ENCODE measurements around the gene RAB33B. TPM values are rescaled to one million over a fixed set of nuclear protein-coding genes. Genes with fewer than 3 reads are reported as not detected.

Gene RAB33B
- polyA plus RNA-seq, 4 donors = 12.1 to 14.0 (median 13.7) TPM

DNA sequence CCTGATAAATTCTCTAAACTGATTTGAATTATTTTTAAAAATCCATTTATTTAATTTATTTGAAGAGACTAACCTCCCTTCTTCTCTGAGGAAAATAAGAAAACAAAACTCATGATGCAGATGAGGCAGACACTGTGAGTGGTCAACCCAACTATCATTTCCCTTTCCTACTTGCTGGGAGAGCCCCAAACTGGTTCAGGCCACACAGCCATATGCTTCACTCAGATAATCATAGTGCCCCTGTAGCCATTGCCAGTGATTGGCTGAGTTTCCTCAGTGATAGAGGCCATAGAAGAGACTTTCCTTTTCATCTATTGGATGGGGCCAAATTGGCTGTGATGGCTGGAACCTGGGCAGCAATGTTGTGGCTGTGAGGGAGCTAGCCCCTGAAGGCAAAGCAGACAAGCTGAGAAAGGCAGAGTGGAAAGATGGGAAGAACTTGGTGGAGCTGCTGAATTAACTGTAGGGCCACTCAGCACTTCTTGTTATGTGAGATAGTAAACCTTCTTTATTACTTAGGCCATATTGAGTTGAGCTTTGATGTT lies 49.8 kb downstream of the RAB33B start:
- no peak for DNase-seq (ENCODE audit: low read depth in 4 of 4, low spot score in 3 of 4)

DNA sequence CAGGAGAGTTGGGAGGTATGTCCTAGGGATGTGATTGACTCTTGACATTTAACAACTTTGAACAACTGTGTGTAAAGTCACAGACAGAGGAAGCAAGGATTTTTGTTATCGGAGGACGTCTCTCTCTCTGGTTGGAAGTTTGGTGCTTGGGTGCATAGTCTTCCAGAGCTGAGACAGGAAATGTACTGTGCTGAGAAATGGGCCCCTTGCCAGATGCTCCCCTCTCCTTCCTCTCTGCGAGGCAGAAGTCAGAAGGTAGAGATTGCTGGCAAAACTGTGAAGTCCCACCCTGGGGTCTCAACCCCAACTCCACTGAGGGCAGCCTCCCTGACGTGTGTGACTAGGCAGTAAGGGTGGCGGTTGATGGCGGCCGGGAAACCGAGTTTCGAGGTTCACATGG lies 52.9 kb downstream of the RAB33B start:
- no peak for DNase-seq (ENCODE audit: low read depth in 4 of 4, low spot score in 3 of 4)

GRCh38 chr4:139508581-139509237 lies 54.8 kb downstream of the RAB33B start:
- DNase-seq (ENCODE audit: low read depth in 4 of 4, low spot score in 3 of 4) = no peak

DNA sequence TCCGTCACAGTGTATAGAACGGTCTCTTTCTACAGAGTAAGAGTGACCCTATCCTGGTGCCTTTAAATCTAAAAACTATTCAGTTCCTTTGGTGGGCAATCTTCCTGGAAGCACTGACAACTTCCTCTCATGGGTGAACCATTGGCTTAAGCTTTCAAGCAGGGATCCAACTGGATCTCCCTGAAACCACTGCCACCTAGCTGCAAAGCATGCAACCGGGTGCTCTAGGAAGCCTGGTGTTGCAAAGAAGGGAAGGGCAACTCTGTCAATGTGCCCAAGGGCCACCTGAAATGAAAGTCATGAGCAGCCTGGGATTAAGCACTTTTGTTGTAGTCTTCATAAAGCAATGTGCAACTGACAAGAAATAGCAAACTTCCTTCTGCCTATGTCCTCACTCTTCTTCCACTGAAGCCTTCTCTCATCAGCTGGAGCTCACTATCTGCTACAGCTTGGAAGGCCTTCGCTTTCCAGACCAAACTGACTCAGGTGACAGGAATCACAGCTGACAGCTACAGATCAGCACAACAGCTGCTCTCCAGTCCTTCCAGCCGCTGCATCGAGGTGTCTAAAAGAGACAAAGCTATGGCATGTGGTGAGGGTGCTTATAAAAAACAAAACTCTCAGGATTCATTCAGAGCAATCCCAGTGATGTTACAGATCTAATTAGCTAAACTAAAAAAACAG lies 55.9 kb downstream of the RAB33B start:
- no peak for DNase-seq (ENCODE audit: low read depth in 4 of 4, low spot score in 3 of 4)

- DNase-seq (ENCODE audit: low read depth in 4 of 4, low spot score in 3 of 4) = no peak
Observed at GRCh38 chr4:139511320-139511719, 57.4 kb downstream of the RAB33B start.

GRCh38 chr4:139514382-139515059 lies 60.6 kb downstream of the RAB33B start:
- no peak for DNase-seq (ENCODE audit: low read depth in 4 of 4, low spot score in 3 of 4)

DNA sequence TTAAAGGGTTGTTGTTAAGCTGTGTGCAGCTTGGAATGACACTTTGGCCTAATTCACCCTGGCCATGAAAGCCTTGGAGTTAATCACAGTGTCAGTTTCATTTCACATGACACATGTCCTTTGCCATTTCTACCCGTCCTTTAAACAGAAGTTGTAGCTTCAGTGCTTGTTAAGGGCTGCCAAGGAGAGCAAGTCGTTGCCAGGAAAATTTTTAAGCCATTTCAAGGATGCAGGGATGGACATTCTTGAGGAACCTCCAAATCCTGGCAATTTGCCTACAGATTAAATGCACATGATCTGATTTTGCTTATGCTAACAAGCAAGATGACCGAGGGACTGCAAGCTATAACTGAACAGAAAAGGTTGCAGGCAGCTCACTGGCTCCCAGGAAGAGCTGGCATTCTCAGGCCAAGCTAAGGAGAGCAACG lies 61.6 kb downstream of the RAB33B start:
- no peak for DNase-seq (ENCODE audit: low read depth in 4 of 4, low spot score in 3 of 4)

- DNase-seq (ENCODE audit: low read depth in 4 of 4, low spot score in 3 of 4) = no peak
Observed at GRCh38 chr4:139521754-139522401, 68.0 kb downstream of the RAB33B start.

GRCh38 chr4:139522457-139522856 lies 68.5 kb downstream of the RAB33B start:
- DNase-seq (ENCODE audit: low read depth in 4 of 4, low spot score in 3 of 4) = no peak

DNA sequence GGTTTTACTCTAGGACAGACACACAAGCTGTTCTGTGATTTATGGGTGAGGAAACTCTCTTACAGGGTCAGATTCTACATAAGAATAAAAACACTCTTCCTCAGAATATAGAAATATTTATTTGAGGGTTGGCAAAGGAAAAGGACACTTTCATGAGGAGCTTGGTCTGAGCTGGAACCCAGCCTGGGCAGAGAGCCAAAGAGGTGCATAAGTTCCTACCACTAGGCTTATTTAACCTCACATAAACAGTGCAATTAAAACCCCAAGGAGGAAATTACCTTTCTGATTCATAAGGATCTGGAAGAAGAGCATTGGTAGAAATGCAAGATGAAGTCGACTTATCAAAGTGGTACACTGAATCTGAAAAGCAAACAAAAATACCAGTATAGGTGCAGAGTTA lies 69.2 kb downstream of the RAB33B start:
- no peak for DNase-seq (ENCODE audit: low read depth in 4 of 4, low spot score in 3 of 4)

DNA sequence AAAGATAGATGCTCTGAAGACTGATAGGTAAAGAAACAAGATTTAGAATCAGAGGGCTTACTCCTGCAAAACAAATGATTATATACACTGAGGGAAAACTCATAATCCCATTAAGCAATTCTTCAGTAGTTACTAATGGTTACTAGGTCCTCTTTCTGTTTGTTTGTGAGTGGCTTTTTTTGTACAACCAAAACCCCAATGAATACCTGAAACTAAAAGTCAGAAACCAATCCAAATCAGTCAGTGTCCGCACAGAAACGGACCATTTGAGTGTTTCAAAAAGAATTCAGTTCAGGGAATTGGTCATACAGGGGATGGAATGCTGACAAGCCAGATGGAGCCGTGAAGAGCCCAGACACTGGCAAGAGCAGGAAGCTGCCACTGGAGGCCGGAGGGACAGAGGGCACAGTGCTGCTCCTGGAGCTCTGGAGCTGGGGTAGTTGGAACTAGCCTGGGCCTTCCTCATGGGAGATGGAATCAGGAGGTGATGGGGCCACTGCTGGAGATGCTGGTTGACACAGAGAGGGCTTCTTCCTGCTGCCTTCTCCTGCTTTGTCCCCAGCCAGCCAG lies 70.2 kb downstream of the RAB33B start:
- no peak for DNase-seq (ENCODE audit: low read depth in 4 of 4, low spot score in 3 of 4)

GRCh38 chr4:139525414-139525813 lies 71.5 kb downstream of the RAB33B start:
- DNase-seq (ENCODE audit: low read depth in 4 of 4, low spot score in 3 of 4) = no peak

Other genes with a start within 250 kb of the RAB33B start
- under 1 TPM; 0.33 to 0.61 (median 0.50) TPM for gene MGARP, start 173.9 kb upstream of the RAB33B start, polyA plus RNA-seq (ENCODE audit: insufficient read length in 4 of 4)
- 10 to 100 TPM; 30.0 to 38.8 (median 36.5) TPM for gene NAA15, start 152.6 kb upstream of the RAB33B start, polyA plus RNA-seq (ENCODE audit: insufficient read length in 4 of 4)
- gene NDUFC1, start 151.6 kb upstream of the RAB33B start, polyA plus RNA-seq (ENCODE audit: insufficient read length in 4 of 4) = 100 to 1,000 TPM; 102 to 112 (median 105) TPM
- gene SETD7, start 102.1 kb downstream of the RAB33B start, polyA plus RNA-seq (ENCODE audit: insufficient read length in 4 of 4) = 10 to 100 TPM; 12.6 to 15.3 (median 13.9) TPM
- 10 to 100 TPM; 56.1 to 65.1 (median 62.9) TPM for gene MGST2, start 211.7 kb downstream of the RAB33B start, polyA plus RNA-seq (ENCODE audit: insufficient read length in 4 of 4)